ENCODE measurements around the gene SLC43A2. TPM values are rescaled to one million over a fixed set of nuclear protein-coding genes. Genes with fewer than 3 reads are reported as not detected.

The SLC43A2 gene
- total and polyA plus RNA-seq, 10 of the 15 experiments (the other 5 are each of a cell fraction or from before 2014, with no cell fraction given) = 0.03 to 14.0 (median 5.3) TPM

DNA sequence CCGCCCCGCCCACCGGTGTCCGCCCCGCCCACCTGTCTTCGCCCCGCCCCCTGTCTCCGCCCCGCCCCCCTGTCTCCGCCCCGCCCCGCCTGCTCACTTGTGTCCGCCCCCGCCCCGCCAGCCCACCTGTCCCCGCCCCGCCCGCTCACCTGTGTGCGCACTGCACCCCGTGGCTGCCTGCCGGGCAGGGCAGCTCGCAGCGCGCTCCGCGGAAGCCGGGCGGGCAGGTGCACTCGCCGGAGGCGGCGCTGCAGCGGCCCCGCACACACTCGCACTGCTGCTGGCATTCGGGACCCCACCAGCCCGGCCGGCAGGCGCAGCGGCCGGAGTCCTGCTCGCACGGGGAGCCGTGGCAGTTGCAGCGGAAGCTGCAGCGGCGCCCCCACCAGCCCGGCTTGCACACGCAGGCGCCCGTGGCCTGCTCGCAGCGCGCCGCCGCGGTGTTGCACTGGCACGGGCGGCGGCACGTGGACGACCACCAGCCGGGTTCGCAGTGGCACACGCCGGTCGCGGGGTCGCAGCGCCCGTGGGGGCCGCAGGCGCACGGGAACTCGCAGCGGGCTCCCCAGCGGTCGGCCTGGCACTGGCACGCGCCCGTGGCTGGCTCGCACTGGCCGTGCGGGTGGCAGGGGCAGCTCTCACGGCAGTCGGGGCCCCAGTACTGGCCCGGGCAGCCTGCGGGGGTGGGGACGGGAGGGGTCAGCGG is 14.8 kb upstream of the SLC43A2 start:
- Histone ChIP-seq H4K20me1 (ENCODE audit: control insufficient read depth, insufficient read depth) (no peaks in the 10 kb centered on the region), H3K36me3 (ENCODE audit: control insufficient read depth in 2 of 2, insufficient read depth in 2 of 2, low read length in 1 of 2) (no peaks in the 10 kb centered on the region), H3K4me2 (ENCODE audit: control insufficient read depth, insufficient read depth) (peak overlapping the region; percentile 98), H3K4me3 (peak overlapping the region; percentile 62), H2AFZ (ENCODE audit: control insufficient read depth, low read depth, low read length) (peak overlapping the region; percentile 62), H3K27me3 (replicated peaks in 1 of 2; ENCODE audit: control insufficient read depth in 2 of 2, insufficient read depth in 2 of 2, low read length in 1 of 2) (no peaks in the 10 kb centered on the region), H3K9me3 (replicated peaks; ENCODE audit: control insufficient read depth, insufficient read depth, low read length) (no peaks in the 10 kb centered on the region), H3K27ac (ENCODE audit: control insufficient read depth, insufficient read depth) (peak overlapping the region; percentile 95), H3K9ac (ENCODE audit: control insufficient read depth, insufficient read depth, low read length) (peak overlapping the region; percentile 80), H3K79me2 (ENCODE audit: control insufficient read depth, insufficient read depth, low read length) (peaks cover 5% of the 10 kb centered on the region), H3K4me1 (ENCODE audit: control insufficient read depth, insufficient read depth, low read length) (peaks cover 29% of the 10 kb centered on the region)
- WGBS (ENCODE audit: insufficient coverage, insufficient replicate concordance, low lambda C conversion rate, missing lambda C conversion rate) = 0% methylated on average over 24 of the region's 90 CpGs
- intact Hi-C loops (cut with micrococcal nuclease; ENCODE audit: unreplicated experiment) = loop anchor here (10.0 kb wide), 1 partner anchor 369 kb away; the partner anchor contains the start of genes BHLHA9 and TRARG1
- ChIA-PET POLR2A (interaction anchor here (0.6 to 1.4 kb wide), 5 partner anchors 12 to 568 kb away, joined by 3 to 6 read pairs (median 4); no protein-coding TSS in a partner anchor), RAD21 (ENCODE audit: unreplicated experiment) (interaction anchor here (1.1 kb wide), 1 partner anchor 78 kb away, joined by 3 read pairs; no protein-coding TSS in a partner anchor), CTCF (no interaction called here), SMC1A (ENCODE audit: uncharacterized antibody, unreplicated experiment) (no interaction called here)
- no peak for DNase-seq (ENCODE audit: low read depth, low spot score)
- no peak for FAIRE-seq
- in situ Hi-C loops (cut with MboI) = no loop called here
- no TSS peak for BruUV-seq (replicated peaks)
- ATAC-seq = peak; percentile 32
- TF ChIP-seq ESRRA (IDR thresholded peaks at IDR 0.05; ENCODE audit: low read length) (no peak), BACH1 (IDR thresholded peaks at IDR 0.05; ENCODE audit: borderline replicate concordance) (peak; percentile 76), NR2F1 (conservative IDR thresholded peaks at IDR 0.05) (peak; percentile 44; the same call in 1 of the 2 replicates), LARP7 (IDR thresholded peaks at IDR 0.05) (peak; percentile 95), MYC (IDR thresholded peaks at IDR 0.05; ENCODE audit: insufficient read depth, insufficient read length, insufficient replicate concordance, low read length, severe bottlenecking) (peak; percentile 53), SMARCA5 (IDR thresholded peaks at IDR 0.05) (peak; percentile 95), NR2C1 (IDR thresholded peaks at IDR 0.05) (no peak), TAF1 (IDR thresholded peaks at IDR 0.05; ENCODE audit: borderline replicate concordance, low read depth, low read length) (no peak), ZNF207 (IDR thresholded peaks at IDR 0.05; ENCODE audit: borderline replicate concordance) (peak; percentile 66; the same call in 1 of the 2 replicates), DPF2 (IDR thresholded peaks at IDR 0.05) (peak; percentile 75), ZNF687 (IDR thresholded peaks at IDR 0.05) (peak; percentile 67), GATAD2B (conservative IDR thresholded peaks at IDR 0.05; ENCODE audit: low read depth) (peak; percentile 96), ZNF24 (IDR thresholded peaks at IDR 0.05) (no peak), RUNX3 (IDR thresholded peaks at IDR 0.05; ENCODE audit: low read length) (no peak), BHLHE40 (IDR thresholded peaks at IDR 0.05; ENCODE audit: borderline replicate concordance in 1 of 2, low read depth in 2 of 2, low read length in 1 of 2) (peak; percentile 68 to 96; a peak in 3 of 4 replicates)
- TF ChIP-seq, protein P1, sequence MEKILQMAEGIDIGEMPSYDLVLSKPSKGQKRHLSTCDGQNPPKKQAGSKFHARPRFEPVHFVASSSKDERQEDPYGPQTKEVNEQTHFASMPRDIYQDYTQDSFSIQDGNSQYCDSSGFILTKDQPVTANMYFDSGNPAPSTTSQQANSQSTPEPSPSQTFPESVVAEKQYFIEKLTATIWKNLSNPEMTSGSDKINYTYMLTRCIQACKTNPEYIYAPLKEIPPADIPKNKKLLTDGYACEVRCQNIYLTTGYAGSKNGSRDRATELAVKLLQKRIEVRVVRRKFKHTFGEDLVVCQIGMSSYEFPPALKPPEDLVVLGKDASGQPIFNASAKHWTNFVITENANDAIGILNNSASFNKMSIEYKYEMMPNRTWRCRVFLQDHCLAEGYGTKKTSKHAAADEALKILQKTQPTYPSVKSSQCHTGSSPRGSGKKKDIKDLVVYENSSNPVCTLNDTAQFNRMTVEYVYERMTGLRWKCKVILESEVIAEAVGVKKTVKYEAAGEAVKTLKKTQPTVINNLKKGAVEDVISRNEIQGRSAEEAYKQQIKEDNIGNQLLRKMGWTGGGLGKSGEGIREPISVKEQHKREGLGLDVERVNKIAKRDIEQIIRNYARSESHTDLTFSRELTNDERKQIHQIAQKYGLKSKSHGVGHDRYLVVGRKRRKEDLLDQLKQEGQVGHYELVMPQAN (conservative IDR thresholded peaks at IDR 0.05) = peak; percentile 75

Measured in GM12878 (cell line).